ENCODE results near the gene FAM204A.

DNA sequence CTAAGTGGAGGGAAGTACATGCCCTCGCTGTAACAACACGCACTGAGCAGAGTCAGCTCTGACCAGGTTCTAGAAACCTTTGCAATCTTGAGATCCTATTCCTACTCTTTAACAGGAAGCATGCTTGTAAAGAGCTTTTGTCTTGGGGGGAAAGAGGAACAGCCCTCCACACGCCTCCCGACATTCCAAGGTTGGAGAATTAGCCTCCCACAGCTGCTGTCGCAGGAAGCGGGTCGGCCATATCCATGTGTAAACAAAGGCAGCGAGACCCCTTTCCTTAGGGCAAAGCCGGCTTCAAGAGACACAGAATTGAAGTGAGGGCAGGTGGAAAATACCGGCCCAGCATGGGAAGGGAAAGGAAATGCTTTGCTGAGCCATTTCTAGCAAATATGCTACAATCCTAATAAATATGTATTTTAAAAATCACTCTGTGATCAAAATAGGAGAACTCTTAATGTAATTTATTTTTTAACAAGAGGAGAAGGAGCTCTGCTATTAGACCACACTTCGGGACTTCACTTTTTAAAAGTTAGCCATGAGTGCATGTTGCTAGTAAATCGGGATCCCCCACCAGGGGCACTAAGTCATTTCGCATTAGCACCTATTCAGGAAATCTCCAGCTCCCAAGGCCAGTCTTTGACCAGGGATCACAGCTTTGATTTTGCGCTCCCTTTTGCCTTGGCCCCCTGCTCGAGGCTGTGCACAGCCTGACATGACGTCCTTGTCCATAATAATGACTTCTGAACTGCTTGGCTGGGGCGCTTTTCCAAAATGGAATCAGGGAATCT lies 55.9 kb downstream of the FAM204A start:
- TF ChIP-seq GABPA (IDR thresholded peaks at IDR 0.05; ENCODE audit: low read depth), result no peak
- TF ChIP-seq, protein P1, sequence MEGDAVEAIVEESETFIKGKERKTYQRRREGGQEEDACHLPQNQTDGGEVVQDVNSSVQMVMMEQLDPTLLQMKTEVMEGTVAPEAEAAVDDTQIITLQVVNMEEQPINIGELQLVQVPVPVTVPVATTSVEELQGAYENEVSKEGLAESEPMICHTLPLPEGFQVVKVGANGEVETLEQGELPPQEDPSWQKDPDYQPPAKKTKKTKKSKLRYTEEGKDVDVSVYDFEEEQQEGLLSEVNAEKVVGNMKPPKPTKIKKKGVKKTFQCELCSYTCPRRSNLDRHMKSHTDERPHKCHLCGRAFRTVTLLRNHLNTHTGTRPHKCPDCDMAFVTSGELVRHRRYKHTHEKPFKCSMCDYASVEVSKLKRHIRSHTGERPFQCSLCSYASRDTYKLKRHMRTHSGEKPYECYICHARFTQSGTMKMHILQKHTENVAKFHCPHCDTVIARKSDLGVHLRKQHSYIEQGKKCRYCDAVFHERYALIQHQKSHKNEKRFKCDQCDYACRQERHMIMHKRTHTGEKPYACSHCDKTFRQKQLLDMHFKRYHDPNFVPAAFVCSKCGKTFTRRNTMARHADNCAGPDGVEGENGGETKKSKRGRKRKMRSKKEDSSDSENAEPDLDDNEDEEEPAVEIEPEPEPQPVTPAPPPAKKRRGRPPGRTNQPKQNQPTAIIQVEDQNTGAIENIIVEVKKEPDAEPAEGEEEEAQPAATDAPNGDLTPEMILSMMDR (IDR thresholded peaks at IDR 0.05 in 2 of 3, conservative IDR thresholded peaks at IDR 0.05 in 1 of 3; ENCODE audit: control insufficient read depth in 2 of 3, extremely low read depth in 1 of 3, insufficient read depth in 1 of 3, low read depth in 3 of 3, low read length in 3 of 3), result no peak
- TF ChIP-seq, protein P2, sequence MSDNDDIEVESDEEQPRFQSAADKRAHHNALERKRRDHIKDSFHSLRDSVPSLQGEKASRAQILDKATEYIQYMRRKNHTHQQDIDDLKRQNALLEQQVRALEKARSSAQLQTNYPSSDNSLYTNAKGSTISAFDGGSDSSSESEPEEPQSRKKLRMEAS (IDR thresholded peaks at IDR 0.05; ENCODE audit: low read depth, low read length), result no peak
- no peak for TF ChIP-seq SMC3 (IDR thresholded peaks at IDR 0.05; ENCODE audit: borderline replicate concordance, low read length)
- TF ChIP-seq TAF1 (IDR thresholded peaks at IDR 0.05; ENCODE audit: borderline replicate concordance, low read depth, low read length), result no peak
- TF ChIP-seq FOS (IDR thresholded peaks at IDR 0.05; ENCODE audit: borderline replicate concordance, extremely low read depth, insufficient read length), result no peak
- TF ChIP-seq HDGF (IDR thresholded peaks at IDR 0.05), result no peak
- TF ChIP-seq NR2C2 (IDR thresholded peaks at IDR 0.05; ENCODE audit: borderline replicate concordance, control insufficient read depth, insufficient read length, low read depth), result no peak
- no peak for TF ChIP-seq KLF5 (IDR thresholded peaks at IDR 0.05; ENCODE audit: partially characterized antibody)
- TF ChIP-seq ZZZ3 (IDR thresholded peaks at IDR 0.05; ENCODE audit: control insufficient read depth, insufficient read length, low read depth), result no peak
- no peak for TF ChIP-seq POLR2A (IDR thresholded peaks at IDR 0.05; ENCODE audit: low read depth, low read length)
- TF ChIP-seq, protein P3, sequence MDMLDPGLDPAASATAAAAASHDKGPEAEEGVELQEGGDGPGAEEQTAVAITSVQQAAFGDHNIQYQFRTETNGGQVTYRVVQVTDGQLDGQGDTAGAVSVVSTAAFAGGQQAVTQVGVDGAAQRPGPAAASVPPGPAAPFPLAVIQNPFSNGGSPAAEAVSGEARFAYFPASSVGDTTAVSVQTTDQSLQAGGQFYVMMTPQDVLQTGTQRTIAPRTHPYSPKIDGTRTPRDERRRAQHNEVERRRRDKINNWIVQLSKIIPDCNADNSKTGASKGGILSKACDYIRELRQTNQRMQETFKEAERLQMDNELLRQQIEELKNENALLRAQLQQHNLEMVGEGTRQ (IDR thresholded peaks at IDR 0.05; ENCODE audit: borderline replicate concordance, low read depth, low read length), result no peak
- no peak for TF ChIP-seq SP1 (IDR thresholded peaks at IDR 0.05; ENCODE audit: low read depth, low read length)
